Brain microvascular endothelial cell (primary cell): Measurements from ENCODE around the gene FAM186B.

ENCODE experiments used
- DNase-seq: peaks from one replicate; pipeline ENCODE4 v3.0.0-alpha.2; 2020
- H3K27ac ChIP-seq: fragments of 250-450 bp; sonication (Bioruptor Pico); 2 replicates; pipeline ENCODE4 v1.5.1; 2020; ENCODE audit warnings: mild to moderate bottlenecking, moderate library complexity
- H3K27me3 ChIP-seq: fragments of 250-450 bp; sonication (Bioruptor Pico); replicated peaks from 2 replicates; pipeline ENCODE4 v1.5.1; 2020; ENCODE audit warnings: mild to moderate bottlenecking
- H3K36me3 ChIP-seq: fragments of 250-450 bp; sonication (Bioruptor Pico); replicated peaks from 2 replicates; pipeline ENCODE4 v1.5.1; 2020; ENCODE audit warnings: mild to moderate bottlenecking
- H3K4me3 ChIP-seq: 2 replicates; pipeline ENCODE4 v1.5.1; 2011; ENCODE audit warnings: low read depth, mild to moderate bottlenecking, control low read depth, low read length, moderate library complexity
- in situ Hi-C: cut with HindIII; loops from 2 replicates; pipeline ENCODE4 v1.10.0; 2017; ENCODE audit warnings: low sequenced_read_pairs, low pct_ligation_motif_present
- TF ChIP-seq, protein P1 (sequence below): IDR thresholded peaks from 2 replicates; pipeline ENCODE4 v1.5.1; 2011; ENCODE audit warnings: low read depth, mild to moderate bottlenecking, moderate library complexity, low read length, control low read depth, inconsistent platforms; ENCODE audit errors: missing control alignments

The FAM186B gene

DNA sequence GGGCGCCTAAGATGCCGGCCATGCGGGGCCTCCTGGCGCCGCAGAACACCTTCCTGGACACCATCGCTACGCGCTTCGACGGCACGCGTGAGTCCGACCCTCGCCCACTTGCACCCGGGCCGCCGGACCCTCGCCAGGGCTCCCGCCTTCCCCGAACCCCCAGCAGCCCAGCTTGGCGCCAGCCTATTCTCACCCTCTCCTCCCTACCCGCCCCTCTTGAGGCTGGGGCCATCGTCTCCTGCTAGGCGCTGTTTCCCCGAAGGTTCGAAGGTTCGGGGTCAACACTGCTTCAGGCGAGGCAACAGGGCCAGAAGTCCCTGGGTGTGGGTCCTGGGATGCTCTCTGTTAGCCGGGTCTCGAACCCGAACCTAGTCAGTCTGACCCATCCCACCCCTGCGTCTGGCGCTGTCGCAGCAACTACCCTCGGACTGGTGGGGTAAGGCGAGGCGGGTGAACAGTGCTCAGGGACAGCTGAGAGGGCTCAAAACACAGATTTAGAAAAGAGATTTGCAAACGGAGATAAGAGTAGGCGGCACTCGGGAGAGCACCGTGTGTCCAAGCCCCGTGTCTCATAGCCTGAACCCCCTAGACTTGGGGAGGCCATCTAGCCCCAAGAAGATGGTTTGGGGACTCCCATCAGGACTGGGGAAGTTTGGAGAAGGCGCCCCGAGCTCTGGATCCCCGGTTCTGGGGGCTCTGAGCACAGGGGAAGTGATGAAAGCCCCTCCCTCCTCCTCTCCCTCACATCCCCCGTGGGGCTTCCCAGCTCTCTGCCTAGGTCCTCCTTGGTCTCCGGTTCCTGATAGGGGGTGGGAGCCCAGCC lies 65.8 kb downstream of the FAM186B start:
- Histone ChIP-seq H3K4me3 (no peak overlapping the region), H3K36me3 (no peaks in the 10 kb centered on the region), H3K27ac (no peak overlapping the region), H3K27me3 (peaks cover 29% of the 10 kb centered on the region)
- no peak for DNase-seq
- TF ChIP-seq, protein P1, sequence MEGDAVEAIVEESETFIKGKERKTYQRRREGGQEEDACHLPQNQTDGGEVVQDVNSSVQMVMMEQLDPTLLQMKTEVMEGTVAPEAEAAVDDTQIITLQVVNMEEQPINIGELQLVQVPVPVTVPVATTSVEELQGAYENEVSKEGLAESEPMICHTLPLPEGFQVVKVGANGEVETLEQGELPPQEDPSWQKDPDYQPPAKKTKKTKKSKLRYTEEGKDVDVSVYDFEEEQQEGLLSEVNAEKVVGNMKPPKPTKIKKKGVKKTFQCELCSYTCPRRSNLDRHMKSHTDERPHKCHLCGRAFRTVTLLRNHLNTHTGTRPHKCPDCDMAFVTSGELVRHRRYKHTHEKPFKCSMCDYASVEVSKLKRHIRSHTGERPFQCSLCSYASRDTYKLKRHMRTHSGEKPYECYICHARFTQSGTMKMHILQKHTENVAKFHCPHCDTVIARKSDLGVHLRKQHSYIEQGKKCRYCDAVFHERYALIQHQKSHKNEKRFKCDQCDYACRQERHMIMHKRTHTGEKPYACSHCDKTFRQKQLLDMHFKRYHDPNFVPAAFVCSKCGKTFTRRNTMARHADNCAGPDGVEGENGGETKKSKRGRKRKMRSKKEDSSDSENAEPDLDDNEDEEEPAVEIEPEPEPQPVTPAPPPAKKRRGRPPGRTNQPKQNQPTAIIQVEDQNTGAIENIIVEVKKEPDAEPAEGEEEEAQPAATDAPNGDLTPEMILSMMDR: no peak
- in situ Hi-C loops: no loop called here

DNA sequence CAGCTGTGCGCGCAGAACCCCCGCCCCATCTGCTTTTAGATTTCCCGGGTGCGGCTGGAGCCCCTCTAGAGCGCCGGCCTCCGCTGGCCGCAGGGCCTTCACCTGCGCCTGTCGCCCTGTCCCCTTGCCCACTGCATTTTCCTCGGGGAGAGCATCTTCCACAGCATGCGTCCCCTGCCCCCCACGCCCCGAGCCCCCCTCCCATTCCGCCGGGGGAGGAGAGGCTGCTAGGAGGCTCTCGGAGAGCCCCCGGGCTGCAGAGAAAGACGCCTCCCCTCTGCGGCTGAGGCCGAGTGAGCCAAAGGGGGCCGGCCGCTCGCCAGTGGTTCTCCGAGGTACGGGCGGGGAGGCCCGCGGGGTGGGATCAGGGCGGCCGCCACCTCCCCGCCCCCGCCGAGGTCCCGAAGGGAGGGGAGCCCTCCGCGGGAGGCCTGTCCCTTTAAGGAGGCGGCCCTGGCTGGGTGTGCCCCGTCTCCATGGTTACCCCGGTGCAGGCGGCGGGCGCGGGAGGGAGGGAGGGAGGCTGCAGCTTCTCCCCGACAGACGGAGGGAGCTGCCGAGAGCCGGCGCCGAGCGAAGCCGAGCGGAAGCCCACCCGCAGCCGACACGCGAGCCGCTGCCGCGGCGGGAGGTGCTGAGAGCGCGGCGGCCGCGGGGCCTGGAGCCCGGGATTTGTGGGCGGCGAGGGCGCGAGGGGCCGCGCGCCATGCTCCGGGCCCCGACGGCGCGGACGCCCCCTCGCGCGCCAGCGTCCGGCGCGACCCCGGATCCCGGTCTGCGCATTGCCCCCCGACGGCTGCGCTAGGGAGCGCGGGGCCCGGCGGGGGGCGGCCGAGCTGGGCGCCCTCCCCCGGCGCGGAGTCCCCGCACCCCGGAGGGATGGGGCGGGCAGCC lies 66.7 kb downstream of the FAM186B start, which contains the start of gene KCNH3:
TSS of gene KCNH3 (plus strand) at position 521 of the 894 bp plus-strand sequence. CDS start 387 bp downstream, outside the sequence.
- TF ChIP-seq, protein P1: no peak
- no peak within 1 kb of the TSS for H3K27ac ChIP-seq
- in situ Hi-C loops: no loop called here

DNA sequence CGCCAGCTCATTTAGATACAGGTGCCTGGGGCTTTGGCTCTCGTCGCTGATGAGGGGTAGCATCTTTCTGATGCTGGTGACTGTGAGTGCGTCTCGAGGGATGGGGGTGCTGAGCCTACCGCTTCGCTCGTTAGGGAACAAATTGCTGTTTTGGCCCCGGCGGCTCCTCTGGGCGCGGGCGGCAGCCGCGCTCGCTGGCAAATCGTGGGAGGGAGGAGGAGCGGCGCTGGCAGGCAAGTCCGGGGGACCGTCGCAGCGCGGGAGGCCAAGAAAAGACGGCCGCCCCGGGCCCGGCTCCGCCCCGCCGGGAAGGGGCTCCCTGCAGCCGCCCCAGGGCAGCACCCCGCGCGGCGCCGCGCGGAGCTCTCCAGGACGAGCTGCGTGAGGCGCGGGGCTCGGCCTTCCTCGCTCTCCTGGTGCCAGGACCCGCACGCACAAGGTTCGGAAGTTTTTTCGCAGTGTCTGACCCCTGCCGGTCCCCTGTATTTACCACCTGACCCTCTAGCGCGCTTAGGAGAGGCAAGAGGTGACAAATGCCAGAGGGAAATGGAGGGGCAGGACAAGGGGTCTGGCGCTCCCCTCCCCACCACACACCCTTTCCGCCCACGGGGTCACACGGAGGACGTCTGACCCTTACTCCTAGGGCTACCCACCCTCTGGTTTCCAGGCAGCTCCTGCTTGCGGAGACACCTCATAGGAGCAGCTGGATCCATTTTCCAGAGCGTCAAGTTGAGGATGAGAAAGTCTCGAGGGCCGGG lies 67.5 kb downstream of the FAM186B start:
- no peak overlapping the region for H3K27ac ChIP-seq
- peak overlapping the region; percentile 27 for H3K4me3 ChIP-seq
- DNase-seq: no peak
- TF ChIP-seq, protein P1: peak; percentile 14
- H3K36me3 ChIP-seq: no peaks in the 10 kb centered on the region
- in situ Hi-C loops: no loop called here
- H3K27me3 ChIP-seq: peaks cover 22% of the 10 kb centered on the region

More for the DNA sequence above, 66.7 kb downstream of the FAM186B start, which contains the start of gene KCNH3:
- Histone ChIP-seq H3K36me3 (no peaks in the 10 kb centered on the region), H3K27me3 (peaks cover 29% of the 10 kb centered on the region), H3K4me3 (peak within 1 kb of the TSS; percentile 27)
- peak; percentile 49 for DNase-seq
